Measurements from ENCODE around the gene MTUS2.

MTUS2 gene

DNA sequence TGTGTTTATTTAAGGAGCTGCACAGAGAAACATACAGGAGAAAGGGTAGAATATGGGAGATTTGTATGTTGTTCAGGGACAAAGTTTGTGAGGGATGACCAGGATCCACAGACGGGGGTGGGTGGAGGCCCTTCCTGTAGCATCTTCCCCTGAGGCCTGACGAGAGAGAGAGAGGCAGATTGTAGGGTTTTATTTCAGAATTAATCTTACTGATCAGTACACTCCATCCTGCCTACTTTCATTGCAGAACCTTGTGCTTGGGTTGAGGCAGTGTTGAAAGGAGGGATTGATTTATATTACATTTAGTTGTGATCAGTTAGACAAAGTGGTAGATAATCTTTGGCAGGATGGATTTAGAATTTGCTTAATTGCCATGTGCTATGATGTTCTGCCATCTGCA lies 39.6 kb downstream of the MTUS2 start:
- DNase-seq = no peak

GRCh38 chr13:28864544-28864943 lies 44.4 kb downstream of the MTUS2 start:
- no peak for DNase-seq

GRCh38 chr13:28865149-28865744 lies 45.1 kb downstream of the MTUS2 start:
- DNase-seq = no peak

DNA sequence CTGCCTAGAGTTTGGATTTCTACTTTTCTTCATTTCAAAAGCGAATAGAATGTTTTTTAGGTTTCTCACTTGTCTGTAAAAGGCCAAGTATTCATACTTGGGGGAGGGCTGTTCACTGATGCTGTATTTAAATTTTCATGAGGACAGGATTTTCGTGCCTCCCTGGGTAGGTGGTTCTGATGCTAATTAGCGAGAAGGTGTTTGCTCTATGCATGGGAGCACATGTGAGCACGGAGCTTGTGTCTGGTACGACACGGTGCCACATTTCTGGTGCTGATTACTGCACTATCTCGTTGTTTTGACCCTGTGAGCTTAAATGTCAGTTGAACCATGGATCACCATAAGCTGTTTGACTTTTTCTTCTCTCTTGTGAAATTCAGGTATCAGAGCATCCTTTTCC lies 45.8 kb downstream of the MTUS2 start:
- DNase-seq = no peak

GRCh38 chr13:28866932-28867331 lies 46.8 kb downstream of the MTUS2 start:
- DNase-seq = no peak

DNA sequence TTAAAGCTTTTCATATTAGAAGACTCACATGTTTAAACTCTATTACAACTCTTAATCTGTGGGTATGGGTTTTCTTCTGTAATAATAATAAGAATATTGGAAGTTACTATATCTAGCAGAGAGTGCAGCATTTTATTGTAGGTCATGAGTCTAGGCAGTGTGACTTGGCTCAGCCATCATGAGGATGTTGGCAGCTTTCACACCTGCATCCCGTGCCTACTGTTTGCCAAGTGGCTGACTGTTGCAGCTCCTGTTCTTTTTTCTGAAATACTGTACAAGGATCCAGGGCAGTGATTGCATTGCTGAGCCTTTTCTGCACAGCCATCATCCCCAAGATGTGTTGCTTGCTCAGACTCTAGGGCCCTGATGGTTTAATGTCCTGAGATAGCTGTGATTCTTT lies 47.4 kb downstream of the MTUS2 start:
- no peak for DNase-seq

- DNase-seq = no peak
Observed at GRCh38 chr13:28872427-28873176, 52.5 kb downstream of the MTUS2 start.

- no peak for DNase-seq
Observed at GRCh38 chr13:28875846-28876615, 55.9 kb downstream of the MTUS2 start.

DNA sequence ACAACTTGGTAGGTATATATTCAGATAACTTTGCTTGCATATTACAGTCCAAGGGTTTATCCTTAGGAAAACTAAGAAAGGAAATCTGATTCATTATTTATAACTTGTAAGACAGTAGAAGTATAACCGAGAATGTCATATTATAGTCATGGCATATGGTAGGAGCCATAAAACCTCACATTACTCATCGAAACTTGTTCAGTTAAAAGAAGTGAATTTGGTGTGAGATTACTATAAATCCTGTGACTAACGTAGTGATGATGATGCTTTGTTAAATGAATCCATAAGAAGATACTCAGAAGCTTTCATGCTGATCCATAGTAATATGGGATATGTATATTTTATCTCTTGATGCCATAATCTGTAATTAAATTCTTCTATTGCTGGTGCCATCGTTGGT lies 57.3 kb downstream of the MTUS2 start:
- no peak for DNase-seq

- no peak for DNase-seq
Observed at GRCh38 chr13:28885181-28885580, 65.0 kb downstream of the MTUS2 start.

GRCh38 chr13:28889086-28889732 lies 69.1 kb downstream of the MTUS2 start:
- DNase-seq = no peak

DNA sequence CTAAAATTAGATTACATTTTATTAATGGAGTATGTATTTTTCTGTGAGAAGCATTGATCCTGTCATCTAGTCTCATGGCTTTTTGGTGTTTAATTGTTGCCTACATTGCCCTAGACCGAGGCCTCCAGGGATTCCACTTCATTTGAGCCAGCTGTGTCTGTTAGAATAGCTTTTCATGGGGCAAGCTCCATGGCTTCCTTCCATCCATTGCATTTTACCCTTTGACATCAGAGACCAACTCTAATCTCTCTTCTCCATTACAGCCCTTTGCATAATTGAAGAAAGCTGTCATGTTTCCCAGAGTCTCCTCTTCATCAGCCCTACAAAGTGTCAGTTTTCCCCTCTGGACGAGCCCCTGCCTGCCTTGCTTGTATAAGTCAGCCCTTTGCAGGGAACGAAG lies 70.6 kb downstream of the MTUS2 start:
- no peak for DNase-seq

- no peak for DNase-seq
Observed at GRCh38 chr13:28918030-28918429, 97.9 kb downstream of the MTUS2 start.

- DNase-seq = no peak
Observed at GRCh38 chr13:28922341-28922740, 102.2 kb downstream of the MTUS2 start.

DNA sequence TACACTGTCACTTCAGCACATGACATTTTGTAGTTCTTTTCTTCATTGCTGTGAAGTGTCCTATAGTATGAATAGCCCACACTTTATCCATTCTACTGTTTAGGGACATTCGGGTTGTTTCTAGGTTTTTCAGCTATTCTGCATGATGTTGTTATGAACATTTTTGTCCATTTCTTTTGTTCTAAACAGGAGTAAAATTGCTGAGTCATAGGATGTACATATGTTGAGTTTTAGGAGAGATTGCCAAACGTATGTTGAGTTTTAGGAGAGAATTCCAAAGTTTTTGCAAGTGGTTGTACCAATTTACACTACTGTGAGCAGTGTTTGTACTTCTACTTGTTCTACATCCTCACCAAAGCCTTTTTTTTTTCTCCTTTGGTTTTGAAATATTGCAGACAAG lies 115.0 kb downstream of the MTUS2 start:
- no peak for DNase-seq

- no peak for DNase-seq
Observed at GRCh38 chr13:28942906-28943305, 122.8 kb downstream of the MTUS2 start.

DNA sequence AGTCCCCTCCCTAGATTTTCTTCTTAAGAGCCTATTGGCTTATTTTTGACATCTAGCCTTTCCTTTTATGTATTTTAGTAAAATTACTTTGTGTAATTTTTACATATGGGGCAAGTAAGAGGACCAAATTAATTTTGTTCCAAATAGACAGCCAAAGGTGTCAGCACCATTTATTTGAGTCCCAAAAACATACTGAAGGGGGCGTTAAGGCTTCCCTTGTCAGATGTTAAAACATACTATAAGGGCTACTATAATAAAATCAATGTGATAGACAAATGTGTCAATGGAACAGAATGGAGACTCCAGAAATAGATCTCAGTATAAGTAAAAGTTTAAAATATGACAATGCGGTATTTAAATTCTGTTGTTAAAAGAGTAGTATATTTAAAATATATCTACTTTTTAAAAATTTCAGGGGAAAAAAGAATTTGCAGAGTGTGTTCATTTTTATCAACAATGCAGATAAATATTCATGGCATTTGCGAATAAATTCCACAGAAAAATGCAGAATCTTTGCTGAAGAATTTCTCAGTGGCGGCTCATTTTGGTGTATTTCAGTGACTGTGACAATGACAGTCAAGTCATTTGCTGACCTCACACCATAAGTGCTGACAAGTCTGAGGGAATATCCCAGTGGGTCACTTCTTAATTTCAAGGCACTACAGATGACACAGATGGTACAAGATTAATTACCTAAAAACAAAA lies 133.7 kb downstream of the MTUS2 start:
- DNase-seq = no peak

DNA sequence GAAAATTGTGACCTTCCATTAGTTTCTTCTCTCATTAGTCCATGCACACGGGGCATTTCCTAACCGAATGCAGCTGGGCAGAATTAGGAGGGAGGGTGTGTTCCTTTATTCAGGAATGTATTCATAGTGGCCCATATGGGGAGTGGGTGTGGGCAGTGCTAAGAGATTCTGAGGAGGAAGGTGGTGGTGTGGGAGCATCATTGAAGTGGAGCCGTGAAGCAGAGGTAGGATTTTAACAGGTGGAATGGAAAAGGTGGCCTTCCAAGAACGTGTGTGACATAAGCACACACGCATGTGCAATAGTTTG lies 134.2 kb downstream of the MTUS2 start:
- DNase-seq = no peak

GRCh38 chr13:28954810-28955209 lies 134.7 kb downstream of the MTUS2 start:
- DNase-seq = no peak

DNA sequence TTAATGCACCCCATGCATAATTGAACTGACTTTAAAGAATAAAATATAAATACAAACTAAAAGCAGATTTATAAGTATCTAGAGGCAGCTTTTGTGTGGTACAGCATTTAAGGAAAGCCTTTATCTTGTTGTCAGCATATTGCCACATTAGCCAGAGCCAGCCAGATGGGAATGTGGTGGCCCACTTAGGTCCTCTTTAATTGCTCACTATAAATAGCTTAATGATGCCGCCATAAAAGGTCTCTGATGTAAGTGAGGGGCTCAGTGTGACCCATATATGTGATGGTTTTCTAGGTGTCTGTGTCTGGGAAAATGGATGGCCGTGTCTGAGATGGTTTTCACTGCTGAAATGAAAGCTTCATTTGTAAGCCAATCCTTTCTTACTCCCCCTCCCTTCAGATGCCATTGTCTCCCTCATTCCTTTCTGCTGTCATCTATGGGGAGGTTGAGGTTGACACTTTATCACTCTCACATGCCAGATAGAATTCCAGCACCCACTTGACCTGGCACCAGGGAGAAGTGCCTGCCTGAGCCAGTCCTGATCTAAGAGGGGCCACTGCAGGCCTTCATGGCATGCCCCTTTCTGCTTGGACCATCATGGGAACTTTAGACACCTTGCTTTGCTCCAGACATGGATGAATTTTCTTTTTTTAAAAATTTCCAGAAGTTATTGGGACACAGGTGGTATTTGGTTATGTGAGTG lies 135.3 kb downstream of the MTUS2 start:
- DNase-seq = no peak

DNA sequence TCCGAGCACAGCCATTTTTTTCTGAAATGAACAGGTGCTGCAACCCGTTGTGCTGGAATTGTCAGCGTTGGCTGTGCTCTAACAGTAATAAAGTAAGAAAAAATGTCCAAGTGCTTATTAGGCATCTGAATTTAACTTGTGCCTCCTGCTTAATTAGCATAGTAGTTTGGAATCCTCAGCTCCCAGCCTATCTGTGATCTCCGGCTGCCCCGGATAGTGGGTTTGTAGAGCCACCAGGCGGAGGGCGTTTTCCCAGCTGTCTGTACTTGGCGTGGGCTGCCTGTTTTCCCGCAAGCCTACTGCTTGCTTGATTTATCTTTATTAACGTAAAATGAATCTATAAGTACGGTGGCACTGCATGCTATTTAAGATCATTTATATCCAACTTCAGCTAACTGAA lies 137.9 kb downstream of the MTUS2 start:
- DNase-seq = no peak

DNA sequence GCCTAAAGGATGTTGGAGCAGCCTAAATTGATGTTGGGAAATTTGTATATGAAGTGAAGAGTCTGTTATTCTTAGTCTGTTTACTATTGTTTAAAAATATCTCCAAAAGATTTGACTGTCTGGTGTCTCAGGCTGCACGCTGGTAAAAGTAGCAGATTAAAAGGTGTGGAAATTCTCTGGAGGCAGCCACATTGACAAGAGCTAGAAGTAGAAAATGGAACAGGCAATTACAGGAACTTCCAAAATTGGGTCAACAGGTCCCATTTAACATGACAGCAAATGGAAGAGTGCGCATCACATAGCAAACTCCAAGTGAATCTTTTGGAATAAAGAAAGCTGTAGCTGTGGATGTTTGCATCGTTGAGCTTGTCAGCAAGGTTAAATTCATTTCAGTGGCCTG lies 138.3 kb downstream of the MTUS2 start:
- no peak for DNase-seq

DNA sequence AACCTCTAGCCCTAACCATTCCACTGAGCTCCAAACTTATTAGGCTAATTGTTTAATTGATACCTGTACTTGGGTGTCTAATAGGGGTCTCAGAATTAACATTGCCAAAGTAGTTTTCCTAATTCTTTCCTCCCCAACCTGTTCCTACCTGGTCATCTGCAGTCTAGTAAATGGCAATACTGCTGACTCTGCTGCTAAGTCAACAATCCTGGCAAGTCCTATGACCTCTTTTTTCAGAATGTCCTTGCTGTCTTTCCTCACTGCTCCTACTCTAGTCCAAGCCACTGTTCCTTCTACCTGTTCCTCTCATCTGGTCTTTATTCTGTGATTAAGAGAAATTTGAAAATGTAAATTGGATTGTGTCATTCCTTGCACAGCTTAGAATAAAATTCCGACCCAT lies 143.9 kb downstream of the MTUS2 start:
- no peak for DNase-seq

Data from amniotic stem cell (primary cell).